H9 (cell line): Measurements from ENCODE around the gene PSTPIP1. TPM values are rescaled to one million over a fixed set of nuclear protein-coding genes. Genes with fewer than 3 reads are reported as not detected.

Experiments used
- DNase-seq: peaks from one replicate; pipeline ENCODE4 v3.0.0-alpha.2; 2017
- H2AFZ ChIP-seq: one replicate; pipeline ENCODE4 v1.6.1; 2013; ENCODE audit warnings: mild to moderate bottlenecking, low read length, control low read depth, moderate library complexity
- H2AK5ac ChIP-seq: 2 replicates; pipeline ENCODE4 v1.6.1; 2013; ENCODE audit warnings: low read length, control low read depth, mixed read lengths; ENCODE audit not compliant: insufficient read length
- H2BK120ac ChIP-seq: one replicate; pipeline ENCODE4 v1.6.1; 2013; ENCODE audit warnings: low read depth, mild to moderate bottlenecking, low read length, control low read depth, inconsistent platforms; ENCODE audit not compliant: poor library complexity, severe bottlenecking
- H2BK12ac ChIP-seq: 2 replicates; pipeline ENCODE4 v1.6.1; 2013; ENCODE audit warnings: low read length, control low read depth, mixed read lengths, low read depth; ENCODE audit not compliant: insufficient read length
- H2BK15ac ChIP-seq: 2 replicates; pipeline ENCODE4 v1.6.1; 2013; ENCODE audit warnings: low read depth, low read length, control low read depth
- H2BK20ac ChIP-seq: one replicate; pipeline ENCODE4 v1.6.1; 2013; ENCODE audit warnings: low read depth, mild to moderate bottlenecking, low read length, control low read depth, inconsistent platforms; ENCODE audit not compliant: poor library complexity, severe bottlenecking
- H2BK5ac ChIP-seq: 2 replicates; pipeline ENCODE4 v1.6.1; 2013; ENCODE audit warnings: low read length, control low read depth, mixed read lengths; ENCODE audit not compliant: insufficient read length
- H3K14ac ChIP-seq: 2 replicates; pipeline ENCODE4 v1.6.1; 2013; ENCODE audit warnings: low read length, control low read depth; ENCODE audit not compliant: insufficient read depth
- H3K18ac ChIP-seq: 2 replicates; pipeline ENCODE4 v1.6.1; 2013; ENCODE audit warnings: low read depth, mild to moderate bottlenecking, mixed read lengths, low read length, control low read depth; ENCODE audit not compliant: insufficient read length
- H3K23ac ChIP-seq: 2 replicates; pipeline ENCODE4 v1.6.1; 2013; ENCODE audit warnings: low read length, control low read depth, mixed read lengths, low read depth; ENCODE audit not compliant: insufficient read length
- H3K23me2 ChIP-seq: 2 replicates; pipeline ENCODE4 v1.6.1; 2013; ENCODE audit warnings: low read depth, mild to moderate bottlenecking, mixed read lengths, low read length, control low read depth; ENCODE audit not compliant: insufficient read length, poor library complexity, severe bottlenecking
- H3K27ac ChIP-seq: 2 replicates; pipeline ENCODE4 v1.5.1; 2013; ENCODE audit warnings: low read length, control low read depth, mixed read lengths, low read depth; ENCODE audit not compliant: insufficient read length
- H3K27me3 ChIP-seq: 2 replicates; pipeline ENCODE4 v1.6.1; 2013; ENCODE audit warnings: low read length, control low read depth, inconsistent platforms; ENCODE audit not compliant: insufficient read depth
- H3K4ac ChIP-seq: 2 replicates; pipeline ENCODE4 v1.6.1; 2013; ENCODE audit warnings: low read depth, mild to moderate bottlenecking, control low read depth, inconsistent platforms, low read length, moderate library complexity
- H3K4me1 ChIP-seq: 2 replicates; pipeline ENCODE4 v1.6.1; 2013; ENCODE audit warnings: low read length, control low read depth, inconsistent platforms; ENCODE audit not compliant: insufficient read depth
- H3K4me2 ChIP-seq: 2 replicates; pipeline ENCODE4 v1.6.1; 2013; ENCODE audit warnings: low read length, control low read depth, mixed read lengths; ENCODE audit not compliant: insufficient read length, insufficient read depth
- H3K56ac ChIP-seq: 2 replicates; pipeline ENCODE4 v1.6.1; 2013; ENCODE audit warnings: low read depth, mild to moderate bottlenecking, mixed read lengths, low read length, control low read depth; ENCODE audit not compliant: insufficient read length
- H3K79me1 ChIP-seq: 2 replicates; pipeline ENCODE4 v1.6.1; 2013; ENCODE audit warnings: low read depth, mild to moderate bottlenecking, moderate library complexity, low read length, control low read depth, inconsistent platforms; ENCODE audit not compliant: insufficient read depth, poor library complexity, severe bottlenecking
- H3K79me2 ChIP-seq: 2 replicates; pipeline ENCODE4 v1.6.1; 2013; ENCODE audit warnings: low read length, control low read depth, inconsistent platforms; ENCODE audit not compliant: insufficient read depth
- H3K9ac ChIP-seq: 2 replicates; pipeline ENCODE4 v1.6.1; 2013; ENCODE audit warnings: low read length, control low read depth, mixed read lengths; ENCODE audit not compliant: insufficient read length; ENCODE audit errors: extremely low read depth
- H3K9me3 ChIP-seq: one replicate; pipeline ENCODE4 v1.6.1; 2013; ENCODE audit warnings: low read depth, low read length, inconsistent platforms; ENCODE audit not compliant: control insufficient read depth
- H3T11ph ChIP-seq: one replicate; pipeline ENCODE4 v1.6.1; 2013; ENCODE audit warnings: mild to moderate bottlenecking, low read length, control low read depth, inconsistent platforms
- H4K20me1 ChIP-seq: one replicate; pipeline ENCODE4 v1.6.1; 2013; ENCODE audit not compliant: control insufficient read depth, insufficient read length, insufficient read depth
- H4K5ac ChIP-seq: 2 replicates; pipeline ENCODE4 v1.6.1; 2013; ENCODE audit warnings: low read depth, mild to moderate bottlenecking, mixed read lengths, low read length, control low read depth; ENCODE audit not compliant: insufficient read length
- H4K8ac ChIP-seq: replicated peaks from 2 replicates; pipeline ENCODE4 v1.6.1; 2013; ENCODE audit warnings: low read length, control low read depth, mixed read lengths, low read depth; ENCODE audit not compliant: insufficient read length
- H4K91ac ChIP-seq: 2 replicates; pipeline ENCODE4 v1.6.1; 2013; ENCODE audit warnings: low read depth, mild to moderate bottlenecking, moderate library complexity, mixed read lengths, low read length, control low read depth; ENCODE audit not compliant: insufficient read length
- H3K27ac Mint-ChIP-seq, 3 experiments: 2 replicates in 2 of 3; 3 replicates in 1 of 3; pipeline ENCODE4 v1.8.0; 2020 to 2021; ENCODE audit warnings: mixed read lengths in 3 of 3, mild to moderate bottlenecking in 1 of 3, moderate library complexity in 1 of 3
- H3K27me3 Mint-ChIP-seq: 2 replicates; pipeline ENCODE4 v1.8.0; 2021; ENCODE audit warnings: low read depth, mild to moderate bottlenecking, moderate library complexity, mixed read lengths
- H3K36me3 Mint-ChIP-seq, 3 experiments: 2 replicates in 2 of 3; 3 replicates in 1 of 3; pipeline ENCODE4 v1.8.0; 2020 to 2021; ENCODE audit warnings: low read depth in 3 of 3, mixed read lengths in 3 of 3; ENCODE audit not compliant: insufficient read depth in 1 of 3
- H3K4me1 Mint-ChIP-seq, 2 experiments: 2 replicates each; pipeline ENCODE4 v1.8.0; 2020; ENCODE audit warnings: mixed read lengths in 2 of 2
- H3K4me3 Mint-ChIP-seq, 2 experiments: 2 replicates in 1 of 2; 3 replicates in 1 of 2; pipeline ENCODE4 v1.8.0; 2020 to 2021; ENCODE audit warnings: mild to moderate bottlenecking in 2 of 2, mixed read lengths in 2 of 2, moderate library complexity in 1 of 2
- H3K9me3 Mint-ChIP-seq, 2 experiments: 2 replicates in 1 of 2; 3 replicates in 1 of 2; pipeline ENCODE4 v1.8.0; 2020; ENCODE audit warnings: mild to moderate bottlenecking in 2 of 2, mixed read lengths in 2 of 2, moderate library complexity in 1 of 2
- CTCF ChIP-seq: fragments of 200-600 bp; sonication (generic); conservative IDR thresholded peaks from 3 replicates; pipeline ENCODE4 v1.8.0; 2021; ENCODE audit warnings: antibody characterized with exemption, mild to moderate bottlenecking
- WGBS: extraction: QIAGEN DNeasy Blood & Tissue Kit; methylation state at CpG from one replicate; pipeline ENCODE4 v1.1.7; 2013; ENCODE audit warnings: missing lambda C conversion rate, low lambda C conversion rate, mixed read lengths; ENCODE audit not compliant: insufficient read length; ENCODE audit errors: extremely low coverage; 5-methylcytosine and 5-hydroxymethylcytosine counted together
- total RNA-seq: library from RNA; stranded (reverse); gene quantifications from 2 replicates; pipeline ENCODE4 v1.2.1, GENCODE V29; 2021

PSTPIP1 gene
- total RNA-seq, 1 experiment from 2014 or later = 1.8 TPM

- no peak overlapping the region for H2BK5ac ChIP-seq
These were observed 88.6 kb downstream of the PSTPIP1 start for GRCh38 chr15:77083381-77084160.

More at GRCh38 chr15:77083381-77084160, 88.6 kb downstream of the PSTPIP1 start:
- Histone ChIP-seq H3K79me1 (no peaks in the 10 kb centered on the region), H2AFZ (peak overlapping the region; percentile 56), H3K4me2 (peak overlapping the region; percentile 33), H4K8ac (no peak overlapping the region), H3T11ph (no peak overlapping the region), H3K23me2 (no peaks in the 10 kb centered on the region), H2BK20ac (no peak overlapping the region), H3K14ac (no peak overlapping the region), H4K5ac (no peak overlapping the region), H3K9ac (no peak overlapping the region), H3K4ac (no peak overlapping the region), H3K23ac (no peak overlapping the region), H3K27me3 (no peaks in the 10 kb centered on the region), H2BK12ac (no peak overlapping the region), H3K56ac (no peak overlapping the region), H4K91ac (no peak overlapping the region), H3K4me1 (no peaks in the 10 kb centered on the region), H2BK15ac (no peak overlapping the region), H3K27ac (no peak overlapping the region), H2BK120ac (no peak overlapping the region), H3K18ac (no peak overlapping the region), H3K79me2 (no peaks in the 10 kb centered on the region), H3K9me3 (no peaks in the 10 kb centered on the region), H2AK5ac (no peak overlapping the region), H4K20me1 (no peaks in the 10 kb centered on the region)
- TF ChIP-seq CTCF = no peak
- DNase-seq = peak; percentile 97
- H3K27me3 Mint-ChIP-seq = peaks cover 12% of the 10 kb centered on the region
- no peaks in the 10 kb centered on the region; a peak in 1 of 5 replicates for H3K9me3 Mint-ChIP-seq
- H3K27ac Mint-ChIP-seq = no peak overlapping the region
- WGBS = no CpG with 5 or more reads among the region's 21 CpGs
- H3K4me1 Mint-ChIP-seq = peaks cover 5 to 8% of the 10 kb centered on the region in 2 experiments
- H3K36me3 Mint-ChIP-seq = no peaks in the 10 kb centered on the region
- peak overlapping the region; percentile 37 to 51 for H3K4me3 Mint-ChIP-seq
